Measurements from ENCODE around the gene SOCS1. TPM values are rescaled to one million over a fixed set of nuclear protein-coding genes. Genes with fewer than 3 reads are reported as not detected.
"Not testable (repeated sequence)": the region's sequence is repeated elsewhere in the genome, so short reads cannot be mapped to it uniquely, and the experiment has no call there.

The SOCS1 gene
- polyA plus RNA-seq, 1 experiment: 11.6 TPM

DNA sequence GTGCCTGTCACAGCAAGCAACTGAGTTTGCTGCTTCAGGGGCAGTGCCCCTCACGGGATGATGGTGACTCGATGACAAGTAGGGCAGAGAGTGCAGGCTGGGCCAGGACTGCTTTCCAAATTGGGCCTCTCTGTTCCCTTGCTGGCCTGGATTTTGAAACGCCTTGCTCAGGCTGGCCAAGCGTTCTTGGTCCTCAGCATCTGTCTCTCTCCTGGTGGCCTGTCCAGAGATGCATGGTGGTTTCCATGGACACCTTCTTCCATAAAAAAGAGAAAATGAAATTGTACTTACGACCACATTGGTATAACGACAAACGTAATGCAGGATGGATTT, 44.5 kb upstream of the SOCS1 start:
- TF ChIP-seq, protein P1, sequence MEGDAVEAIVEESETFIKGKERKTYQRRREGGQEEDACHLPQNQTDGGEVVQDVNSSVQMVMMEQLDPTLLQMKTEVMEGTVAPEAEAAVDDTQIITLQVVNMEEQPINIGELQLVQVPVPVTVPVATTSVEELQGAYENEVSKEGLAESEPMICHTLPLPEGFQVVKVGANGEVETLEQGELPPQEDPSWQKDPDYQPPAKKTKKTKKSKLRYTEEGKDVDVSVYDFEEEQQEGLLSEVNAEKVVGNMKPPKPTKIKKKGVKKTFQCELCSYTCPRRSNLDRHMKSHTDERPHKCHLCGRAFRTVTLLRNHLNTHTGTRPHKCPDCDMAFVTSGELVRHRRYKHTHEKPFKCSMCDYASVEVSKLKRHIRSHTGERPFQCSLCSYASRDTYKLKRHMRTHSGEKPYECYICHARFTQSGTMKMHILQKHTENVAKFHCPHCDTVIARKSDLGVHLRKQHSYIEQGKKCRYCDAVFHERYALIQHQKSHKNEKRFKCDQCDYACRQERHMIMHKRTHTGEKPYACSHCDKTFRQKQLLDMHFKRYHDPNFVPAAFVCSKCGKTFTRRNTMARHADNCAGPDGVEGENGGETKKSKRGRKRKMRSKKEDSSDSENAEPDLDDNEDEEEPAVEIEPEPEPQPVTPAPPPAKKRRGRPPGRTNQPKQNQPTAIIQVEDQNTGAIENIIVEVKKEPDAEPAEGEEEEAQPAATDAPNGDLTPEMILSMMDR (IDR thresholded peaks at IDR 0.05; ENCODE audit: low read depth, low read length): no peak
- H3K27me3 ChIP-seq (ENCODE audit: control insufficient read depth, insufficient read depth, low read length): peaks cover 2% of the 10 kb centered on the region
- ChIA-PET CTCF (interaction anchor here (1.6 kb wide), 1 partner anchor 43 kb away, joined by 3 read pairs; no protein-coding TSS in a partner anchor), POLR2A (no interaction called here)
- DNase-seq (ENCODE audit: low read depth, low spot score): no peak
- no peak overlapping the region for H3K4me3 ChIP-seq (ENCODE audit: low read depth, low read length)
- H3K9me3 ChIP-seq (ENCODE audit: control insufficient read depth, insufficient read depth, low read length): no peaks in the 10 kb centered on the region; the same call in 1 of the 2 replicates
- no peak overlapping the region for H3K27ac ChIP-seq (ENCODE audit: low read depth, low read length)

DNA sequence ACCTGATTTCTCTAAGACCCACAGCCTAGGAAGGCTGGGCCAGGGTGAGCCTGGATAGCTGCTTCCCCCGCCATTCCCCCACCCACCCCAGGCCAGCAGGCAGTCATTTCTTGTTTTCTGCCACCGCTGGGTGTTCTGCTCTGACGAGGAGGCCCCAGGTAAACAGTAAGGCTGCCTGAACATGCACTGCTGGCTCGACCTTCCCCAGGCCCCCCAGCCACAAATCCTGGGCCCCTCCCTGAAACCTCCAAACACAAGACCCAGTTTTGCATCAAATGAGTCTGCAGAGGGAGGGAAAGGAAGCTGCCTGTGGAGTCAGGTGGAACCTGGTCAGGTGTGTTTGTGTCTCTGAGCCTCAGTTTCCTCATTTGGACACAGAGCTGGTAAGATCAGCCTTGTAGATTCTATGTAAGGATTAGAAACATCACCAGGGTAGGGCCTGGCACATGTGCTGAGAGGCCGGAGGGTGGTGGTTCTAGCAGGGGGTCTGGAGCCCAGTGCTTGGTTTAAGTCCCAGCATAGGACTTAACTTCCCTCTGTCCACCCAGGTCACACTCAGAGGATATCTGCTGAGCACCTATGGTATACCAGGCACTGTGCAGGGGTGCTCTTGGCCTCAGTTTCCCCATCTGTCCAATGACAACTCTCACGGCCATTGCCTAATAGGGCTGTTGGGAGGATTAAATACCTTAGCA, 44.0 kb upstream of the SOCS1 start:
- DNase-seq (ENCODE audit: low read depth, low spot score): no peak
- Histone ChIP-seq H3K27me3 (ENCODE audit: control insufficient read depth, insufficient read depth, low read length) (peaks cover 2% of the 10 kb centered on the region), H3K4me3 (ENCODE audit: low read depth, low read length) (no peak overlapping the region), H3K9me3 (ENCODE audit: control insufficient read depth, insufficient read depth, low read length) (no peaks in the 10 kb centered on the region; the same call in 1 of the 2 replicates), H3K27ac (ENCODE audit: low read depth, low read length) (no peak overlapping the region)
- CTCF ChIA-PET: no interaction called here
- POLR2A ChIA-PET: no interaction called here
- TF ChIP-seq, protein P1 (IDR thresholded peaks at IDR 0.05; ENCODE audit: low read depth, low read length): no peak

DNA sequence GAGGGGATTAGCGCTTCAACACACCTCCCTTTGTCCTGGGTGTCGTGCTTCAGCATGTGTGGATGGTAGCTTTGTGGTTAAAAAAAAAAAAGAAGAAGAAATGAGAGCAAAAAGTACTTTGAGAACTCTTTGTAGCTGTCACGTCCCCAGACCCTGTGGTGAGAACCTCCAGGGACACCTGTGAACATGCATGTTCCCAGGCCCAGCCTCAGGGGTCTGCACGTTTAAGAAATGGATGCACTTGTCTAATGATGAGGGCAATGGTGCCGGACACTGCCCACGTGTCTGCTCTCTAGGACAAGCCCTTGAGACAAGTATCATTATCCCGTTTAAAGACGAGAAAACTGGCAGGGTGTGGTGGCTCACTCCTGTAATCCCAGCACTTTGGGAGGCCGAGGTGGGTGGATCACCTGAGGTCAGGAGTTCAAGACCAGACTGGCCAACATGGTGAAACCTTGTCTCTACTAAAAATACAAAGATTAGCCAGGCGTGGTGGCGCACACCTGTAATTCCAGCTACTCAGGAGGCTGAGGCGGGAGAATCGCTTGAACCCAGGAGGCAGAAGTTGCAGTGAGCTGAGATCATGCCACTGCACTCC, 43.0 kb upstream of the SOCS1 start:
- H3K27me3 ChIP-seq (ENCODE audit: control insufficient read depth, insufficient read depth, low read length); H3K4me3 ChIP-seq (ENCODE audit: low read depth, low read length); CTCF ChIA-PET; H3K9me3 ChIP-seq (ENCODE audit: control insufficient read depth, insufficient read depth, low read length); POLR2A ChIA-PET; H3K27ac ChIP-seq (ENCODE audit: low read depth, low read length); DNase-seq (ENCODE audit: low read depth, low spot score): not testable (repeated sequence)

DNA sequence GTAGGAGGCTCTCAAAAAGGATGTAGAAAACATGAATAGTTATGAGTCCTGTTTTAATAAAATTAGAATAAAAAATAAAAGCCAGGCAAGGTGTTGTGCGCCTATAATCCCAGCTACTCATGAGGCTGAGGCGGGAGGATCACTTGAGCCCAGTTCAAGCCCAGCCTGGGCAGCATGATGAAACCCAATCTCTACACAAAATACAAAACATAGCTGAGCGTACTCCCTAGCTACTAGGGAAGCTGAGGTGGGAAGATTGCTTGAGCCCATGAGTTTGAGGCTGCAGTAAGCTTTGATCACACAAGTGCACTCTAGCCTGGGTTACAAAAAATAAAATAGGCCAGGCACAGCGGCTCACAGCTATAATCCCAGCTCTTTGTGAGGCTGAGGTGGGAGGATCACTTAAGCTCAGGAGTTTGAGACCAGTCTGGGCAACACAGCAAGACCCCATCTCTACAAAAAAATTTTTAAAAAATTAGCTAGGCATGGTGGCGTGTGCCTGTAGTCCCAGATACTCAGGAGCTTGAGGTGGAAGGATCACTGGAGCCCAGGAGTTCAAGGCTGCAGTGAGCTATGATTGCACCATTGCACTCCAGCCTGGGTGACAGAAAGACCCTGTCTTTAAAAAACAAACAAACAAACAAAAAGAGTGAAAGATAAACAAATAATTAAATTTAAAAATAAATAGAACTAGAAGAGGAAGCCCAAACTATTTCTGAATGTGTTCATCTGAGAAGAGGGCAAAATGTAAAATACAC, 42.3 kb upstream of the SOCS1 start:
- DNase-seq (ENCODE audit: low read depth, low spot score): no peak
- Histone ChIP-seq H3K27me3 (ENCODE audit: control insufficient read depth, insufficient read depth, low read length) (peaks cover 2% of the 10 kb centered on the region), H3K9me3 (ENCODE audit: control insufficient read depth, insufficient read depth, low read length) (no peaks in the 10 kb centered on the region), H3K4me3 (ENCODE audit: low read depth, low read length) (no peak overlapping the region), H3K27ac (ENCODE audit: low read depth, low read length) (no peak overlapping the region)
- TF ChIP-seq, protein P1 (IDR thresholded peaks at IDR 0.05; ENCODE audit: low read depth, low read length): no peak
- CTCF ChIA-PET: interaction anchor here (1.0 kb wide), 1 partner anchor 43 kb away, joined by 4 read pairs; the partner anchor contains the start of gene SOCS1
- POLR2A ChIA-PET: interaction anchor here (0.7 to 1.1 kb wide), 4 partner anchors 9 to 58 kb away, joined by 3 to 6 read pairs (median 4); partner anchors contain the start of gene SOCS1

DNA sequence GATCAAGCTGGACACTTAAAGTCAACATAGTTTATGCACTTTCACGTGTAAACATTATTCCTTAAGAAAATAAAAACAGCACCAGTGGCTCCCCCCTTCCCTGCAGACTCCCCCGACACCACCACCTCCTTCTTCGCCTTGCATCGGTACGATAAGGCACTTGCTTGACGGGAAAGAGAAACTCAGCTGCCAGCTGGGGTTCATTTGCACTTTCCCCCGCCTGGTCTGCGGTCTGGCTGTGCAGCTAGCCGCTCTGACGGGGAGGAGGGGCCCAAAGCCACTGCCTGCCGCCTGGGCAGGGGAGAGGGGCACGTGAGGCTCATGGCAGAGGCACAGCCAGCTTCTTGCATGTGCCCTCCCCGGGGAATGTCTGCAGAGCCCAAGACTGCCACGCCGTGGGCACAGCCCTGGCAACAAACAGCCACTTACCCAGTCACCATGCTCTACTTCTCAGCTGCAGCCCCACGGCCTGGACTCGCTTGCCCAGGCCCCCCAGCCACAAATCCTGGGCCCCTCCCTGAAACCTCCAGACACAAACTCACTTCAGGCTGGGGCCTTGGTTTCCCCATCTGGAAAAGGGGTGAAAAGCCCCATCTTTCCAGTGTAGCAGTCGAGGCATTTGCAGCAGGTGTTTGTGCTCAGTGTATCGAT, 41.6 kb upstream of the SOCS1 start:
- peak; percentile 33 for DNase-seq (ENCODE audit: low read depth, low spot score)
- POLR2A ChIA-PET: interaction anchor here (0.7 to 1.1 kb wide), 4 partner anchors 10 to 59 kb away, joined by 3 to 6 read pairs (median 4); partner anchors contain the start of gene SOCS1
- peaks cover 2% of the 10 kb centered on the region for H3K27me3 ChIP-seq (ENCODE audit: control insufficient read depth, insufficient read depth, low read length)
- H3K4me3 ChIP-seq (ENCODE audit: low read depth, low read length): 0 out of 2 replicates have a peak overlapping the region, but pooled peaks have one; percentile 20
- CTCF ChIA-PET: interaction anchor here (1.0 to 1.4 kb wide), 3 partner anchors 42 to 334 kb away, joined by 3 to 6 read pairs (median 4); partner anchors contain the start of gene SOCS1
- TF ChIP-seq, protein P1 (IDR thresholded peaks at IDR 0.05; ENCODE audit: low read depth, low read length): no peak
- no peaks in the 10 kb centered on the region for H3K9me3 ChIP-seq (ENCODE audit: control insufficient read depth, insufficient read depth, low read length)
- no peak overlapping the region for H3K27ac ChIP-seq (ENCODE audit: low read depth, low read length)

Measured in AG04450 (cell line).